CD4-positive, alpha-beta T cell treated with Interleukin-4 for 1 hour (primary cell): ENCODE measurements around the gene TTC1.
"Not testable (repeated sequence)": the region's sequence is repeated elsewhere in the genome, so short reads cannot be mapped to it uniquely, and the experiment has no call there.

Experiments used
- DNase-seq, 2 donors: peaks; one replicate each; pipeline ENCODE4 v3.0.0-alpha.2; 2020 to 2022

TTC1 gene

DNA sequence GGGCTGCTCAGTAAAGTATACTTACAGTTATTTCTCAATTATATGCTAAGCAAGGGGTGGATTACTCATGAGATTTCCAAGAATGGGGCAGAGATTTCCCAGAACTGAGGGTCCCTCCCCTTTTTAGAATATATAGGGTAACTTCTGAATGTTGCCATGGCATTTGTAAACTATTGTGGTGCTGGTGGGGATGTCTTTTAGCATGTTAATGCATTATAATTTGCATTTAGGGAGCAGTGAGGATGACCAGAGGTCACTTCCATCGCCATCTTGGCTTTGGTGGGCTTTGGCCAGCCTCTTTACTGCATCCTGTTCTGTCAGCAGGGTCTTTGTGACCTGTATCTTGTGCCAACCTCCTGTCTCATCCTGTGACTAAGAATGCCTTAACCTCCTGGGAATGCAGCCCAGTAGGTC, 35.5 kb downstream of the TTC1 start:
- no peak for DNase-seq

DNA sequence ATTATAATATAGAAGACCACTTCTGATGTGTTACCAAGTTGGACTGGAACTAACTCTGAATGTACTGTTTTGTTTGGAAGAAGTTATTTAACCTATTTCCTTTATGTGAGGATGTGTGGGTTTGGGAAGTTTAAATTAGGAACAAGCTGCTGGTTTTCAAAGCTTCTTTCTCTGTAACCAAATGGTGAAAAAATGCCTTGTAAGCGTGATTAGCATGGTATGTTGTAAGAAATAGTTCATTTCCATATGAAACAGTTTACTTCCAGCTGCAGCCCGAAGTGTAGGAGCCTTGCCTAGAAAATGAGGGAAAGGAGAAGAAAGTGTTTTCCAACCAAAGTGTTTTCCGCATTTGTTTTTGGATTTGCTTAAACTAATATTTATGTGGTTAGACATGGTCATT, 36.0 kb downstream of the TTC1 start:
- DNase-seq = no peak

DNA sequence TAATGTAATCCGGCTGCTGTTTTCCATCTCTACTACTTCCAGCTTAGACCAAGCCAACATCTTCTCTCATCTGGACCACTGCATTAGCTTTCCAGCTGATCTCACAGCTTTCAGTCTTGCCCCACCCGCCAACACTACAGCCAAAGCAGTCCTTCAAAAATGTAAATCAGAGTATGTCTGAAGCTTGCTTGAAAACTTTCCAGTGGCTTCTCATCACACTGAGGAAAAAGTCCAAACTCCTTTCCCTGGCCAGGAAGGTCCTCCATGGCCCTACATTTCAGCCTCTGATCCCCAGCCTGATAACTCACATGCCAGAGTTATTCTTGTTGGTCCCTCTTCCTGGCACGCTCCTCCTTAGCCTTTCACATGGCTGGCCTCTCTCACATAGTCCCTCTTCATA, 38.5 kb downstream of the TTC1 start:
- DNase-seq = no peak

DNA sequence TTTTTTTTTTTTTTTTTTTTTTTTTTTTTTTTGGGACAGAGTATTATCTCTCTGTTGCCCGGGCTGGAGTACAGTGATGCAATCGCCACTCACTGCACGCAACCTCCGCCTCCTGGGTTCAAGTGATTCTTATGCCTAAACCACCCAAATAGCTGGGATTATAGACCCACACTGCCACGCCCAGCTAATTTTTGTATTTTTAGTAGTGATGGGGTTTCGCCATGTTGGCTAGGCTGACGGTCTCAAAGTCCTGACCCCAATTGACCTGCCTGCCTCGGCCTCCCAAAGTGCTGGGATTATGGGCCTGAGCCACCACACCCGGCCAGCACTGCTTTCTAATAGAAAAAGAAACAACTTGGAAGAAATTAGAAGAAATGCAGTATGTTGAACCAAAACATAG, 39.2 kb downstream of the TTC1 start:
- no peak for DNase-seq

DNA sequence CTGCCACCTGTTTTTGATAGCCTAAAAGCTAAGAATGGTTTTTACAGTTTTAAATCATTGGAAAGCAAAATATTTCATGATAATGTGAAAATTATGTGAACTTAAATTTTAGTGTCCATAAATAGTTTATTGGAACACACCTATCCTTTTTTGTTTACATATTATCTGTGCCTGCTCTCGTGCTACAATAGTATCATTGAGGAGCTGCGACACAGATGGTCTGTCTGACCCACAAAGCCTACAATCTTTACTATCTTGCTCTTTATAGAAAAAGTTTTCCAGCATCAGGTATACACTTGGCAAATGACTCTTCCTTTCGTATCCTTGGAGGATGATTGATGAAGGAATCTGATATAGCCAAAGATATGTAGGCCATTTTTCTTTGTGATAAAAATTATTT, 40.2 kb downstream of the TTC1 start:
- DNase-seq = no peak

DNA sequence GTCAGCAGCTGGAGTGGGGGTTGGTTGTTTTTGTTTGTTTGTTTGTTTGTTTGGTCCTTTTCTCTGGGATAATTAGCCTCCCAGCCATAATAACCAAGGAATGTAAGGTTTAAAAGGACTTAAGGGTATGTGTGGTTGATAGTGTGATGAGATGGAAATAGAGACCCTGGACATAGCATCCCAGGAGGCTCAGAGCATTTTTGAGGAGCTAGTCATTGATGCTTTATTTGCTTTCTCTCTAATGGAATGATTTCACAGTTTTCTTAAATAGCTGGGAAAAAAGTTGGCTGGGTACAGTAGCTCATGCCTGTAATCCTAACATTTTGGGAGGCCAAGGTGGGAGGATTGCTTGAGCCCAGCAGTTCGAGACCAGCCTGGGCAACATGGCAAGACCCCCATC, 45.1 kb downstream of the TTC1 start:
- DNase-seq = no peak

DNA sequence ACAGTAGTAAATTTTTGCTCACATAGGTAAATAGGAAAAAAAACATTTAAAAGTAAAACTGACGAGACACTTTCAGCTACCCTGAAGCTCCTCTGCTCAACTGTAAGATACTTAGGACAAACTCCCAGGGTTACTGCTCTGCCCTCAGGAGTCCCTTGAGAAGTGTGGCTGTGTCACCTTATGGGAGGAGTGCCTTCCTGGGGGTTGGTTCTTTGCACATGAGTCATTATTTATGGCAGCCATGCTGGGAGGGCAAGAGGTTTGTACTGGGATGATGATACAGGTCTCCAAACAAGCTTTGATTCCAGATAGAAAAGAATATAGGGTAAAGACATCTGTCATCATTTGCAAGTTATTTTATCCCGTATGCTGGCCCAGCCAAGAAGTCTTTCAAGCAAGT, 45.9 kb downstream of the TTC1 start:
- no peak for DNase-seq

DNA sequence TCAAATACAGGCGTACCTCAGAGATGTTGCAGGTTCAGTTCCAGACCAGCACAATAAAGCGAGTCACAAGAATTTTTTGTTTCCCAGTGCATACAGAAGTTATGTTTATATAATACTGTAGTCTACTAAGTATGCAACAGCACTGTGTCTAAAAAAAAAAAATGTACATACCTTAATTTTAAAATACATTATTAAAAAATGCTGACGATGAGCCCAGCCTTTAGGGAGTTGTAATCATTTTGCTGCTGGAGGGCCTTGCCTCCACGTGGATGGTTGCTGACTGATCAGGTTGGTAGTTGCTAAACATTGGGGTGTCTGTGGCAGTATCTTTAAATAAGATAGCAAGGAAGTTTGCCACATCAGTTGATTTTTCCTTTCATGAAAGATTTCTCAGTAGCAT, 48.3 kb downstream of the TTC1 start:
- no peak for DNase-seq

DNA sequence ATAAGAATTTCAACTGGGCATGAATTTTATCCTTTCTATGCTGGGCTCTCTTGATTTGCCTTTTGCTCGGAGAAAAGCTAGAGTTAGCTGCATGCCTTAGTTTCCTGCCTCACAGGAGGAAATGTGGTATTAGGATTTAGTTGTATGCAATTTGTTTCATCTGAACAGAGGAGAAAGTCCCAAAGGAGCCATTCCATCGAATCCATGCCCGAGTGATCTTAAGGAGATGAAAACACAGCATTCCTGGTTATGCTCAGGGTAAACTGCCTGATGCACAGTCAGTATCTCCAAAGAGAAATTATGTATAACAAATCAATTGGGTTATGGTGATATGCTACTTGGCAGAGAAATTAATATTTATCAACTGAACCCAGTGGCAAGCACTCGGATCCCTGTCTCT, 51.1 kb downstream of the TTC1 start:
- DNase-seq = no peak

DNA sequence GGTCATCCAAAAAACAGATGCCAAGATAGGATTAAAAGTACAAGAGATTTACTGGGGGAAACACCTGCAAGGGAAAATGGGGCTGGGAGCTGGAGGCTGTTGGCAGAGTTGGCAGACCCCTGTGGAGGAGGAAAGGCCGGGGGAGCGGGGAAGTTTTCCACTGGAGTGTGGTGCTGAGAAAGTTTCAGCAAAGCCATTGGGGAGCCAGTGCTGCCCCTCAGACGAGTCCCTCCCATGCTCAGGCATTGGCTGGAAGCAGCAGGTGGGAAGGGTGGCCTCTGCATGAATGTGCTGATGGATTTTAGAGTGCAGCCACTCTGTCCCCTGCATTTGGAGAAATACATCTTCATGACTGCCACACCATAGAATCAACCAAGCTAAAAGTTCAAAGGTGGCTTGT, 52.8 kb downstream of the TTC1 start:
- no peak for DNase-seq

DNA sequence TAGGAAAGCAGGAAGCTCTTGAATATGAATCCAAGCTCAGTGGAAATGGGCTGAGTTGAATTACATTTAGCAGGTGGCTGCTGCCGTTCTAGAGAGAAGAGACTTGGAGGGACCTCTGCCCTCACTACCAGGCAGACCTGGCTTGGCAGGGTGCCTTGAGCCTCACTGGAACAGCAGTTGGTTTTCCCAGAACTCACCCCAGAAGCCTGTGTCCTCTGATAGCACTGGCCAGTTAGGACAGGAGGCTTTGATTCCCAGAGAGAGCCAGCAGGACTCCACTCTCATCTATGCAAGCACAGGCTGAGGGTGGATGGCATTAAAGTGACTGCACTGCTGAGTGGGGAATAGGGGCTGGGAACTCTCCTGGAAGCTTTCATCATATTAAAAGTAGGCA, 55.5 kb downstream of the TTC1 start:
- DNase-seq = no peak

DNA sequence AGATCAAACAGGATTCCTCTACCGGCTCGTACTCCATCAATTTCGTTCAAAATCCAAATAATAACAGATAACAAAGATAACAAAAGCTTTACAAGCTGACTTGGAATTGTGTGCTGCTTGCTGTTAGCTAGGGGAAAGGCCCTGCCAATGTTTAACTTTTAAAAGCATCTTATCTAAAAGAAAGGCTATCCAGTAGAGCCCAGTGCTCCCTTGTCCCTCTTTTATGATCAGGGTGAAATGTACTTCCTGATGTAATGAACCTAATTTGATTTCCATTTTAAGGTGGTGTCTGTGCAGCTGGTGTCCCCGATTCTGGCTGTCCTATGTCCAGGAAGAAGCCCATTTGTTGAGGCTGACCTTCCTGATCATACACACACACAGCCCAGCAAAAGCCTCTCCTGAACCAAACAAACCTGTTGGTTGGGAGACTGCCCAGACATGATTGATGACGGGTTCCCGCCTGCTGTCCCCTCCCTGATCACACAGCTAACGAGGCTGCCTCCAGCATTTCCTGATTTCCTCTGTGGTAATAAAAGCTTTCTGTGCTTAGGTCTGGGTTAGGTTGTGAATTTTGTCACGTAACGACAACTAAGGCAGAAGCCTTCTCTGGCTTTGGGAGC, 56.2 kb downstream of the TTC1 start:
- no peak for DNase-seq

DNA sequence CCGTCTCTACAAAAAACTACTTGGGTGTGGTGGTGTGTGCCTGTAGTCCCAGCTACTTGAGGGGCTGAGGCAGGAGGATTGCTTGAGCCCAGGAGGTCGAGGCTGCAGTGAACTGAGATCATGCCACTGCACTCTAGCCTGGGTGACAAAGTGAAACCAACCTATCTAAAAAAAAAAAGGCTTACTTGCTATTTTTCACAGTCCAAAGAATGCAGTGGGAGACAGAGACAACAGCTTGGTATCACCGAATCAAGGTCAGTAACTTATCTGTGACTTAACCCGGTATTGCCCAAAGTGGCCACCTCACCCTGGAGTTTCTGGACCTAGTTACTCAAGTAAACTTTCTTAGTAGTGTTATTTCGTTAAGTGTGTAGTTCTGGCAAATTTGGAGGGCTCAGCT, 60.2 kb downstream of the TTC1 start:
- DNase-seq = not testable (repeated sequence)

DNA sequence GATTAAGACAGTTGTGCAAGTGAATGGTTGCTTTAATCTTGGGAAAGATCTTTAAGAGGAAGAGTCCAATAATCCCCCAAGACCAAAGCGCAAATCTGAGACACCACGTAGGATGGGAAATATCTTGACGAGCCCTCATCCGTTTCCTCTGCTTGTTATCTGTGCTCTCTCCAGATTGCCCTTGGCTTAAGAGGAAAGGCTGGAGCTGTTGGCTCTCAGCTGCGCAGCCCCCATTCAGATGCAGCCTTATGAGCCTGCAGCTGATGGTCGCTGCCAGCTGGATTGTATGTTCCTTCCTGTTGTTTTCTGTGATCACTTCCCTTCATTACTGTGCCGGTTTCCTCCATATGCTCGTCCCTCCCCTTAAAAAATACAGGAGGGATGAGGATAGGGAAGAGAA, 62.6 kb downstream of the TTC1 start:
- no peak for DNase-seq

DNA sequence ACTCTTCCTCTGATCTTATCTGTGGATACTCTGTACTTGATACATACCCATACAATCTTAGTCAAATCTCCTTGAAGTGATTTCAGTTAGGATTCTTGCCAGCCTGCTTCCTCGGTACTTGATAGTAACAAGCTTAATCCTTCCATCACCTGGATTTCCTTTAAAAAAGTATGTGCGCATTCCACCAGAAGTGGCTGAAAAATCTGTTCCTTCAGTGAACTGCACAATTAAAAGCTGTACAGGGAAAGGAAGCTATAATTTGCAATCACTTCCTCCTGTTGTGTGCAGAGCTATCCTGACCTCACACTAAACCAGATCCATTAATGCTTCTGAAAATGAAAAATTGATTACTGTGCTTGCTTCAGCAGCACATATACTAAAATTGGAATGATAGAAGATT, 63.0 kb downstream of the TTC1 start:
- DNase-seq = no peak

DNA sequence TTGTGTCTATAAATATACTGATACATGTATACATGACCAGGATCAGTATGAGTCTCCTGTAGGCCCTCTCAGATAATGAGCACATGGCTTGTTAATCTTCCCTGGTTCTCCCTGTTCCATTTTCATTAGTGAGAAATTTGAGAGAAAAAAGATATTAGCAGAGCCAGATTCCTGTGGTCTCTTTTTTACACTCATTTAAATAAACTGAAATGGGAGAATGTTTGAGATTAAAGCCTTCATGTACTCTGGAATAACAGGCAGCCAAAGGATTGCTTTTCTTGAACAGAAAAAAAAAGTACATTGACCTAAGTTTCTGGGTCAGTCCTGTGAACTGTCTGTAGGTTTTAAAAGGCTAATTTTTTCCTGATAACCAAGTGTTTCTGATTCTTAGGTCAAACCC, 66.1 kb downstream of the TTC1 start:
- no peak for DNase-seq

DNA sequence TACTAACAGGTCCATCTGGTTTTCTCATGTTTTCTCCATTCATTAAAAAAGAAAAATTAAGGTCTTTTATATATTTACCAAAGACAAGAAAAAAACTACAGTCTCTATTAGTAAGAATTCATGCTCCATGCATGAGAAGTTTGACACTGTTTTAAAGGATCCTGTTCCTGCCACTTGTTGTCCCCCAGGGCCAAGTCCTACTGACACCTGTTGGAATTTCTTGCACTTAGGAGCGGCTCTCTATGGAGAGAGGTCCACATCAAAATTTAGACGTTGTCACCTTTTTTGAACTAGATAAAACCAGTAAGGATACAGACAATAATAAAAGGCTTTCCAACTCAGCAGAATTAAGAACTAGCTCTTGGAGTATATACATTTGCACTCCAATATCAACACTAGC, 68.1 kb downstream of the TTC1 start:
- DNase-seq = no peak

DNA sequence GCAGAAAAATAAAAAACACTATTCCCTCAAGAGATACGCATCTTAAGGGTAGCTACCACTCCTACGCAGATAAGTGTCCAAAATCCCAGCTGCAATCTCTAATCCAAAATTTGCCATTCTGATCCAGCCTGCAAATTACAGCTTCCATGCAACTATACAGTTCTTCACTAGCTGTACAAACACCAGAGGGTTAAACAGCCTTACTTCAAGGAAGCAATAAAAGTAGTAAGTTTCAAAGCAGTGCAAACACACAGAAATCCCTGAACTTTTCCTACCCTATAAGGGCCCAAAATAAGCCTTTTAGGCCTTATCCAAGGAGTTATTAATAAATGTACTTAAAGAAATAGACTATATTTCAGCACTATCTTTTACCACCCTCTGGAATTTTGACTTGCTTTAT, 70.8 kb downstream of the TTC1 start:
- DNase-seq = no peak

DNA sequence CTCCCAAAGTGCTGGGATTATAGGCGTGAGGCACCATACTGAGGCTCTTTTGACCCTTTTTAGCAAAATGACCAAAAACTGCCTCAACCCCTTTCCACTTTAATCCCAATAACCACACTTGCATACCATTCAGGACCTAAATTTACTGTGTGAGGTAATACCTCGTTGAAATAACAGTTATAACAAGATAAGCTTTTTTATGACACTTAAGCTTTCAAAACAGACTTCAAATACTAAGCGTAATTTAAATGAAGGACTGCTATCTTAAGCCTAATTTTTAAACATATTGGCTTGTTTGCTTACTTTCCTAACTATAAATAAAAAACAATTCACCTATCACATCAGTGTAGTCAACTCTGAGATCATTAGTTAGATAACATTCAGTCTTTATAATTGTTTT, 72.6 kb downstream of the TTC1 start:
- no peak for DNase-seq

DNA sequence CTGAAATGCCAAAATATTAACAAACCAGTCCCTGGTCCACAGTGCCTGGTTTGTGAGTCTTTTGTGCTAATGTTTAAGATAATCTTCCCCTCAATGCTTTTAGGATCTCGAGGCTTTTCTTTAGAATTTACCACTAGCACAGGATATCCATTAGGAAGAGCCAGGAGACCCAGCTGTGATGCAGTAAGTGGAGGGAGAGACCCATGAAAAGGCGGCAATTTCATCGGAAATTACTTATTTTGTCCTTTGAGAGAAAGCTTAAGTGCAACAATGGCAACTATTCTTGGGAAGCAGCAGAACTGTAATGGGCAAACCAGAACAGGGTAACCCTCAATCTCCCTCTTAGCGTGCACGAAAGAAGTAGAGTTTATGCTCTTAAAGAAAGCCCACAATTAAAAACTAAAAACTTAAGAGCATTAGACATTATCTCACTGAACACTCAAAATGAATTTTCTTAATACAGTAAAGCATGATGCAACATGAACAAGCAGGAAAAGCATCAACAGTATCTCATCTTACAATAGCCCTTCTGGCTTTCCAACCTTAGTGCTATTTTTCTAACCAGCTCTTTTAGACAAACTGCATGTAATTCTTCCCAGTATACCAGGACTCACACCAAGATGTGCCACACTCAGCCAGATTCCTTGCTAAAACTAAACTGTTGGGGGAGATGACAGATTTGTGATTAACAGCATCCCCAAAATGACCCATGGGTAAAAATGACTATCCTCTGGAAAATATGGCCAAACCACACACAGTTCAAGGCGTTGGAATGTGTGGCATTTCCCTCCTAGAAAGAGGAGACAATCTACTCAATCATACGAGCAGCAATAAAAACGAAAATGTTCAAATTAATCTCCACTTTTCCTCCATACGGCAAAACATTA, 73.9 kb downstream of the TTC1 start:
- no peak for DNase-seq

DNA sequence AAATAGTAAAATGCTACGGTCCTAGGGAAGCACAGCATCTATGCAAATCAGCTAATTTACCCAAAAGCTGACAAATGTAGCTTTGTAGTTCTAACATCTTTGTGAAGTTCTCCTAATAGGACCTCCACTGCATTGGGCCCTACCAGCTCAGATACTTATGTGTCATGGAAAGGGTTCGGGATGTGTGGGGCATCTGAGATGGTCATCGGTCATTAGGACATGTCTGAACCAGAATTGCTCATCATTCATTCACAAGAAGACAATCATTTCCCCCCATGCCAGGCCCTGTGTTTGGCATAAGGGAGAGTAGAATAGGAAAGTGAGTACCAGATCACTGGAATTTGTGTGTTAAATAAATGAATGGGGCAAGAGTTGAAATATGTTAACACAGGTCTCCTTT, 74.6 kb downstream of the TTC1 start:
- DNase-seq = no peak

DNA sequence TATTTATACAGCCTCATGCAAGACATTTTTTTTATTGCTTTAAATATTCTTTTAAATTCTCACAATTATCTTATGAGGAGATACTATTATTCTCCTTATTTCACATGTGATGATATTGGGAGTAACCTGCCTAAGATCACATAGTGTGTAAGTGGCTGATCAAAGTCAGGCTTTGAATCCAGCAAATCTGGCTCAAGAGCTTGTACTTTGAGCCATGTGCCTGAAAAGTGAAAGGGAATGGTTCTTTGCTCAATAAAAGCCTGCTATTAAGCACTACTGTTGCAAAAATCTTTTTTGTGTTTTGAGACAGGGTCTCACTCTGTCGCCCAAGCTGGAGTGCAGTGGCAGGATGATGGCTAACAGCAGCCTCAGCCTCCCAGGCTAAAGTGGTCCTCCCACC, 75.2 kb downstream of the TTC1 start:
- no peak for DNase-seq

DNA sequence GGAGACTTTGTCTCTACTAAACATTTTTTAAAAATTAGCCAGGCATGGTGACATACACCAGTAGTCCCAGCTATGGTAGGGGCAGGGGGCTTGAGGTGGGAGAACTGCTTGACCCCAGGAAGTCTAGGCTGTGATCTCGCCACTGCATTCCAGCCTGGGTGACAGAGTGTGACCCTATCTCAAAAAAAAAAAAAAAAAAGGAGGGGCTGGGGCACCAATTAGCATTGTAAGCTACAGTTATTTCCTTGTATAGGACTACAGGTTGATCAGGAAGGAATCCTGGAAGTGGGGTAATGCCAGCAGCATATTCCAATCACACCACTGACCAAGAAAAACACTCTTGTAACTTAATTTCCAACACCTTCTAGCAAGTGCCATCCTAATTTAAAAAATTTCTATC, 78.3 kb downstream of the TTC1 start:
- no peak for DNase-seq

DNA sequence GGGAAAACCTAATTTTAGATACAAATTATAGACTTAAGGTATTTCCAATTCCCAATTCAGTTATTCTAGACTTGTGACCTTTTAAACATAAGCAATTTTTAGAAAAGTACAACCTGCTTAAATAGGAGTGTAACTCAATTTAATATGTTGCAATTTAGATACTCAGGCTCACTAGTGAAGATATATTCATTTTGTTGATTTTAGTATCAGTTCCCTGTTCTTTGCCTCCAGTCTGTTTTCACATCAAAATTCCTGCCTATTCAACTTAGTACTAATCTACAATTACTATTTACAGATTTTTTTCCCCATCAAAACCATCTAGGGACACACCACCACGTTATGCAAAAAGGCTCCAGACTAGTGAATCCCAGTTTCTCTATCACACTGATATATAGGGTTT, 79.9 kb downstream of the TTC1 start:
- DNase-seq = no peak

DNA sequence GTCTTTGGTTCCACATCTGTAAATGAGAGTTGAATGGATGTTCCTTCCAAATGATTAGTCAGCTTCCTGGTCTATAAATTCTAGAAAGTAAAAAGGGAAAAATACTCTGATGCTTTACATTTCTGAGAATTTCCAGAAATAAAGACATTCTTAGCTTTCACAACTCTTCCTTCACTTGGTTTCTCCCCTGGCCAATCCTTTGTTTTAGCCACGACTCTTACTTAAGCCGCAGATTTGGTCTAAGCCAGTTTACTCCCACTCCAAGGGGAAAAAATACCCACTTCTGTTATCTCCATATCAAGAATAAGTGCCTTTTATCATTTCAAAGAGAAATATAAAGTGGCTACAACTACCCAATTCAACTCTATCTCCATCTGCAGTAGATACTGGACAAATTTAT, 80.6 kb downstream of the TTC1 start:
- no peak for DNase-seq
